OCI-LY7 (cell line): ENCODE data around the gene MECR. TPM values are rescaled to one million over a fixed set of nuclear protein-coding genes. Genes with fewer than 3 reads are reported as not detected.

Source experiments
- BruUV-seq: library from RNA; stranded (reverse); fragments of 400-500 nt; replicated peaks from 2 replicates; lab custom pipeline; 2021; lab: Mats Ljungman, UMichigan
- CTCF ChIA-PET: fragments of 300-600 bp; sonication (Branson Sonifier 250); formaldehyde crosslinking; loops from one replicate; lab custom pipeline; 2022; ENCODE audit warnings: antibody characterized with exemption; ENCODE audit not compliant: unreplicated experiment; lab: Charles Lee
- POLR2A ChIA-PET: fragments of 300-600 bp; sonication (Branson Sonifier 250); formaldehyde crosslinking; loops from one replicate; lab custom pipeline; 2022; ENCODE audit warnings: antibody characterized with exemption; lab: Charles Lee
- DNase-seq: peaks from one replicate; pipeline ENCODE4 v3.0.0-alpha.2; 2015; ENCODE audit warnings: low spot score
- H2AFZ ChIP-seq: fragments of 200-600 bp; sonication (generic), shearing (Covaris generic); 2 replicates; pipeline ENCODE4 v1.6.1; 2014; ENCODE audit warnings: mild to moderate bottlenecking, antibody characterized with exemption, low read length, moderate library complexity
- H3K27ac ChIP-seq: fragments of 200-600 bp; sonication (generic); 2 replicates; pipeline ENCODE4 v1.5.1; 2014; ENCODE audit warnings: mixed run types, low read depth, mild to moderate bottlenecking, moderate library complexity, low read length, inconsistent platforms; ENCODE audit not compliant: poor library complexity, severe bottlenecking
- H3K36me3 ChIP-seq: fragments of 200-600 bp; sonication (generic); 2 replicates; pipeline ENCODE4 v1.6.1; 2014; ENCODE audit warnings: mild to moderate bottlenecking, antibody characterized with exemption, low read length, moderate library complexity, mixed read lengths; ENCODE audit not compliant: insufficient read depth
- H3K4me1 ChIP-seq: fragments of 200-600 bp; sonication (generic); 2 replicates; pipeline ENCODE4 v1.5.1; 2014; ENCODE audit warnings: mild to moderate bottlenecking, low read length; ENCODE audit not compliant: insufficient read depth, poor library complexity, severe bottlenecking
- H3K4me2 ChIP-seq: fragments of 200-600 bp; sonication (generic); 2 replicates; pipeline ENCODE4 v1.6.1; 2014; ENCODE audit warnings: mild to moderate bottlenecking, low read length
- H3K4me3 ChIP-seq: fragments of 200-600 bp; sonication (generic); 2 replicates; pipeline ENCODE4 v1.5.1; 2014; ENCODE audit warnings: mild to moderate bottlenecking, low read depth, low read length; ENCODE audit not compliant: poor library complexity, severe bottlenecking
- H3K79me2 ChIP-seq: fragments of 200-600 bp; sonication (generic); 2 replicates; pipeline ENCODE4 v1.6.1; 2016; ENCODE audit warnings: low read depth, mild to moderate bottlenecking, low read length, moderate library complexity, mixed read lengths; ENCODE audit not compliant: insufficient read depth
- H3K9me2 ChIP-seq: fragments of 200-600 bp; sonication (generic); 2 replicates; pipeline ENCODE4 v1.6.1; 2016; ENCODE audit warnings: mild to moderate bottlenecking, low read length, mixed read lengths; ENCODE audit not compliant: insufficient read depth
- H3K9me3 ChIP-seq: fragments of 200-600 bp; sonication (generic); 2 replicates; pipeline ENCODE4 v1.6.1; 2014; ENCODE audit warnings: mild to moderate bottlenecking, mixed run types, low read length, mixed read lengths
- H4K20me1 ChIP-seq: fragments of 200-600 bp; sonication (generic); 2 replicates; pipeline ENCODE4 v1.6.1; 2014; ENCODE audit warnings: mild to moderate bottlenecking, antibody characterized with exemption, low read length, moderate library complexity, mixed read lengths; ENCODE audit not compliant: insufficient read depth
- EZH2phosphoT487 ChIP-seq: fragments of 200-600 bp; sonication (generic); IDR thresholded peaks from 2 replicates; pipeline ENCODE4 v1.6.1; 2018; ENCODE audit warnings: low read depth, borderline replicate concordance, mild to moderate bottlenecking, mixed run types, antibody characterized with exemption, low read length, moderate library complexity, mixed read lengths
- intact Hi-C: fragments of 100-400 bp; cut with micrococcal nuclease; formaldehyde crosslinking; loops from one replicate; pipeline ENCODE4 v1.10.0; 2022; ENCODE audit not compliant: unreplicated experiment
- total RNA-seq, 2 experiments: library from RNA; depleted of rRNA in 1 of 2; stranded (reverse); fragments of >200 nt in 1 of 2; shearing (Covaris generic) in 1 of 2; gene quantifications; 2 replicates each; pipeline ENCODE4 v1.2.3, GENCODE V29; 2014 to 2022
- TF ChIP-seq, protein P1 (sequence below): fragments of 200-600 bp; sonication (generic); conservative IDR thresholded peaks from 2 replicates; pipeline ENCODE4 v1.5.1; 2014; ENCODE audit warnings: mild to moderate bottlenecking, antibody characterized with exemption, low read length, moderate library complexity, mixed read lengths

MECR gene
- total RNA-seq, 2 experiments from 2014 or later, result 33.3 to 33.5 TPM

DNA sequence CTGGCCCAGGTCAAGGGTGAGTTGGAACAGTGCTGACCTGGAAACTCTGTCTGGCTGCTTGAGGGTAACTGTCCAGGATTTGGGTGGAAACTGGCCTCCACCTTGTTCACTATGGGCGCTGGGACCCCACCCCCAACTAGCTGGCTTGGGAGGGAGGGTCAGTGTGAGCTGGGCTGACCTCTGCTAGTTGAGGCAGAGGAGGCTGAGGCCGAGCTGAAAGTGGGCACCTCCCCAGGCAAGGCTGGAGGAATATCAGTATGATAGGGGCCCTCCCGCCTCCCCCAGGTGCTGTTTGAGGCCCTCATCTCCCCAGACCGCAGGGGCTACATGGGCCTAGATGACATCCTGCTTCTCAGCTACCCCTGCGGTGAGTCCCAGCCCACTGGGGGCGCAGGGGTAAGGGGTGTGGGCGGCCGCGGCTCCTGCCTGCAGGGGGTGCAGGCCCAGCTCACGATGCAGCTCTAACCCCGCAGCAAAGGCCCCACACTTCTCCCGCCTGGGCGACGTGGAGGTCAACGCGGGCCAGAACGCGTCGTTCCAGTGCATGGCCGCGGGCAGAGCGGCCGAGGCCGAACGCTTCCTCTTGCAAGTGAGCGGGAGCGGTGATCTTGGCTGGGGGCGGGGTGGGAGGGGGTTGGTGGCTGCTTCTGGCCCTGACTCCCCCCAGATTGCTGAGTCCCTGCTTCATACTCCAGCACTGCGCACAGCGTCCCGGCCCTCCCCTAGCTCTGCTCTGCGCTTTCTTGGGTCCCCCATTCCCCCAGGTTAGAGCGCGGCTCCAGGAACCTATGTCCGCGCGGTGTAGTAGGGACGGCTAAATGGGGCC, 28.5 kb upstream of the MECR start:
- H3K9me3 ChIP-seq, result no peaks in the 10 kb centered on the region
- BruUV-seq, result no TSS peak
- H3K79me2 ChIP-seq, result no peaks in the 10 kb centered on the region
- ChIA-PET POLR2A (no interaction called here), CTCF (no interaction called here)
- DNase-seq, result no peak
- no peak for TF ChIP-seq EZH2phosphoT487
- TF ChIP-seq, protein P1, sequence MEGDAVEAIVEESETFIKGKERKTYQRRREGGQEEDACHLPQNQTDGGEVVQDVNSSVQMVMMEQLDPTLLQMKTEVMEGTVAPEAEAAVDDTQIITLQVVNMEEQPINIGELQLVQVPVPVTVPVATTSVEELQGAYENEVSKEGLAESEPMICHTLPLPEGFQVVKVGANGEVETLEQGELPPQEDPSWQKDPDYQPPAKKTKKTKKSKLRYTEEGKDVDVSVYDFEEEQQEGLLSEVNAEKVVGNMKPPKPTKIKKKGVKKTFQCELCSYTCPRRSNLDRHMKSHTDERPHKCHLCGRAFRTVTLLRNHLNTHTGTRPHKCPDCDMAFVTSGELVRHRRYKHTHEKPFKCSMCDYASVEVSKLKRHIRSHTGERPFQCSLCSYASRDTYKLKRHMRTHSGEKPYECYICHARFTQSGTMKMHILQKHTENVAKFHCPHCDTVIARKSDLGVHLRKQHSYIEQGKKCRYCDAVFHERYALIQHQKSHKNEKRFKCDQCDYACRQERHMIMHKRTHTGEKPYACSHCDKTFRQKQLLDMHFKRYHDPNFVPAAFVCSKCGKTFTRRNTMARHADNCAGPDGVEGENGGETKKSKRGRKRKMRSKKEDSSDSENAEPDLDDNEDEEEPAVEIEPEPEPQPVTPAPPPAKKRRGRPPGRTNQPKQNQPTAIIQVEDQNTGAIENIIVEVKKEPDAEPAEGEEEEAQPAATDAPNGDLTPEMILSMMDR, result no peak
- H3K4me1 ChIP-seq, result no peaks in the 10 kb centered on the region
- H3K4me2 ChIP-seq, result no peak overlapping the region
- H2AFZ ChIP-seq, result no peak overlapping the region
- intact Hi-C loops, result no loop called here
- H3K4me3 ChIP-seq, result no peak overlapping the region
- no peak overlapping the region for H3K27ac ChIP-seq
- no peaks in the 10 kb centered on the region for H4K20me1 ChIP-seq
- no peaks in the 10 kb centered on the region for H3K36me3 ChIP-seq
- no peaks in the 10 kb centered on the region for H3K9me2 ChIP-seq

DNA sequence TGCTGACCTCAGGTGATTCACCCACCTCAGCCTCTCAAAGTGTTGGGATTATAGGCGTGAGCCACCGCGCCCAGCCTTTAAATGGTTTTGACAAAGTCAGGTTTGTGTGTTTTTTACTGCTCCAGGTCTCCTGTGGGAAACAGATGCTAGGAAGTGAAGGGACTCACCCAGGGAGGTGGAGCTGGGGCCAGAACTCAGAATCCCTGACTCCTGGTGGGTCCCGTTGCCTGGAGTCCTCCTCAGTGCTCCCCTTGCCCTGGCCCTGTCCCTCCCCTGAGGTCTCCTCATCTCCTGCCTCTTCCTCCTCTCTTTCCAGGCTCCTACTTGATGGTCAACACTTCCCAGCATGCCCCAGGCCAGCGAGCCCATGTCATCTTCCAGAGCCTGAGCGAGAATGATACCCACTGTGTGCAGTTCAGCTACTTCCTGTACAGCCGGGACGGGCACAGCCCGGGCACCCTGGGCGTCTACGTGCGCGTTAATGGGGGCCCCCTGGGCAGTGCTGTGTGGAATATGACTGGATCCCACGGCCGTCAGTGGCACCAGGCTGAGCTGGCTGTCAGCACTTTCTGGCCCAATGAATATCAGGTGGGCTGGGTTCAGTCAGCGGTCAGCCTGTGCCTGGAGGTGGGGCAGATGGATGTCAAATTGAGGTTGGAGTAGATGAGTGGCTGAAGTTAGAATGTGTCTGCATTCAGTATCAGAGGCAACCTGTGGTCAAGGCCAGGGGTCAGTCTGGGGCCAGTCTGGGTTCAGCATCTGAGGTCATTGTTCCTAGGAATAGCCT, 27.6 kb upstream of the MECR start:
- intact Hi-C loops, result no loop called here
- ChIA-PET POLR2A (no interaction called here), CTCF (no interaction called here)
- H3K4me3 ChIP-seq, result no peak overlapping the region
- no peaks in the 10 kb centered on the region for H3K9me3 ChIP-seq
- no peak overlapping the region for H3K4me2 ChIP-seq
- no peaks in the 10 kb centered on the region for H3K36me3 ChIP-seq
- DNase-seq, result no peak
- H2AFZ ChIP-seq, result no peak overlapping the region
- no peaks in the 10 kb centered on the region for H3K9me2 ChIP-seq
- no peaks in the 10 kb centered on the region for H4K20me1 ChIP-seq
- BruUV-seq, result no TSS peak
- no peak overlapping the region for H3K27ac ChIP-seq
- H3K79me2 ChIP-seq, result no peaks in the 10 kb centered on the region
- no peak for TF ChIP-seq EZH2phosphoT487
- TF ChIP-seq, protein P1, result no peak
- H3K4me1 ChIP-seq, result no peaks in the 10 kb centered on the region
